Ovary (tissue), 3 donors: ENCODE data around the gene ST6GALNAC3.

ENCODE experiments used
- POLR2A ChIP-seq: fragments of 450-650 bp; IDR thresholded peaks from one replicate; pipeline ENCODE4 v1.6.1; 2017; ENCODE audit warnings: antibody characterized with exemption, mild to moderate bottlenecking, moderate library complexity
- TF ChIP-seq, protein P1 (sequence below), 3 donors: fragments of 450-650 bp in 2 of 3; fragments of 200-600 bp in 1 of 3; IDR thresholded peaks; one replicate each; pipeline versions ENCODE4 v1.5.1 to v1.8.0; 2016 to 2022; ENCODE audit warnings: antibody characterized with exemption in 3 of 3, mild to moderate bottlenecking in 1 of 3
- donor health status: DM: no; HTN: no; CAD: no.

DNA sequence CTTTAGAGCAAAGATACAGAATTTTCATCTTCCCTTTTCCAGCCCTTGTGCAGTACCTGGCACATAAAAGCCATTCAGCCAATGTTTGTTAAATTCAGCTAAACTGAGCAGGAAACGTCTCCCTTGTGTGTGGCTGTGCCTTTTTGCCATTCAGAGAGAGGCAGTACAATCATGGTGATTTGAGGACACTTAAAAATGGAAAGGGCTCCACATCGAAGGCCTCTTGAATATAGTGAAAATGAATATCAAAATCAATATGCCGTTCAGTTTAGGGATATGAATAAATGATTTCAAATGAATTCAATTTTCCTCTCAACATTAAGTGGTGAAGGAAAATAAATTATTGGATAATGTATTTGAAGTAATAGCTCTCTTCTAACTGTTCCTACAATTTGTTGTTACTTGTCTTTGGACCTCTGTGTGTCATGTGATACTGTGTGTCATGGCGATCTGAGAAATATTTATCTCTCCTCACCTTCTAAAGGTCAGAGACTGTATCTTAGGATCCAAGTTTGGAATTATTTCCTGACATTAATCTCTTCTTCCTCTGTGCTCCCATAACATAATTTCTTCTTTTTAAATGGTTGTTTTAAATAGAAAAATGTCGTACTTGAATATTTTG lies 437.1 kb downstream of the ST6GALNAC3 start:
- TF ChIP-seq, protein P1, sequence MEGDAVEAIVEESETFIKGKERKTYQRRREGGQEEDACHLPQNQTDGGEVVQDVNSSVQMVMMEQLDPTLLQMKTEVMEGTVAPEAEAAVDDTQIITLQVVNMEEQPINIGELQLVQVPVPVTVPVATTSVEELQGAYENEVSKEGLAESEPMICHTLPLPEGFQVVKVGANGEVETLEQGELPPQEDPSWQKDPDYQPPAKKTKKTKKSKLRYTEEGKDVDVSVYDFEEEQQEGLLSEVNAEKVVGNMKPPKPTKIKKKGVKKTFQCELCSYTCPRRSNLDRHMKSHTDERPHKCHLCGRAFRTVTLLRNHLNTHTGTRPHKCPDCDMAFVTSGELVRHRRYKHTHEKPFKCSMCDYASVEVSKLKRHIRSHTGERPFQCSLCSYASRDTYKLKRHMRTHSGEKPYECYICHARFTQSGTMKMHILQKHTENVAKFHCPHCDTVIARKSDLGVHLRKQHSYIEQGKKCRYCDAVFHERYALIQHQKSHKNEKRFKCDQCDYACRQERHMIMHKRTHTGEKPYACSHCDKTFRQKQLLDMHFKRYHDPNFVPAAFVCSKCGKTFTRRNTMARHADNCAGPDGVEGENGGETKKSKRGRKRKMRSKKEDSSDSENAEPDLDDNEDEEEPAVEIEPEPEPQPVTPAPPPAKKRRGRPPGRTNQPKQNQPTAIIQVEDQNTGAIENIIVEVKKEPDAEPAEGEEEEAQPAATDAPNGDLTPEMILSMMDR (IDR thresholded peaks at IDR 0.05), result no peak
- no peak for TF ChIP-seq POLR2A
